Muscle of arm (tissue), 12 donors: ENCODE results near the gene CNOT11. TPM values are rescaled to one million over a fixed set of nuclear protein-coding genes. Genes with fewer than 3 reads are reported as not detected.

Source experiments
- DNase-seq: peaks from one replicate; pipeline ENCODE4 v3.0.0-alpha.2; 2013
- polyA plus RNA-seq, 12 donors: library from polyadenylated mRNA; unstranded; fragments of 120-200 nt; gene quantifications; one replicate each; pipeline ENCODE4 v1.2.1, GENCODE V29; 2013; ENCODE audit not compliant: insufficient read length in 12 of 12

The CNOT11 gene
- polyA plus RNA-seq, 12 donors = 28.6 to 55.2 (median 42.8) TPM; not detected in 1

GRCh38 chr2:101273056-101273455, 20.4 kb downstream of the CNOT11 start:
- no peak for DNase-seq

GRCh38 chr2:101274142-101274541, 21.5 kb downstream of the CNOT11 start:
- DNase-seq = no peak

- DNase-seq = no peak
Observed at GRCh38 chr2:101277111-101277510, 24.4 kb downstream of the CNOT11 start.

GRCh38 chr2:101278925-101279324, 26.2 kb downstream of the CNOT11 start:
- DNase-seq = no peak

- no peak for DNase-seq
Observed at GRCh38 chr2:101281482-101281881, 28.8 kb downstream of the CNOT11 start.

- DNase-seq = no peak
Observed at GRCh38 chr2:101282980-101283379, 30.3 kb downstream of the CNOT11 start.

- no peak for DNase-seq
Observed at GRCh38 chr2:101286684-101287083, 34.0 kb downstream of the CNOT11 start.

- no peak for DNase-seq
Observed at GRCh38 chr2:101287303-101287702, 34.6 kb downstream of the CNOT11 start.

GRCh38 chr2:101290711-101291110, 38.0 kb downstream of the CNOT11 start:
- no peak for DNase-seq

GRCh38 chr2:101291973-101292372, 39.3 kb downstream of the CNOT11 start:
- DNase-seq = no peak

- no peak for DNase-seq
Observed at GRCh38 chr2:101293544-101293943, 40.9 kb downstream of the CNOT11 start.

- DNase-seq = no peak
Observed at GRCh38 chr2:101294861-101295260, 42.2 kb downstream of the CNOT11 start.

- DNase-seq = no peak
Observed at GRCh38 chr2:101295895-101296294, 43.2 kb downstream of the CNOT11 start.

GRCh38 chr2:101296371-101296770, 43.7 kb downstream of the CNOT11 start:
- DNase-seq = no peak

- DNase-seq = no peak
Observed at GRCh38 chr2:101297383-101297782, 44.7 kb downstream of the CNOT11 start.

GRCh38 chr2:101299604-101300003, 46.9 kb downstream of the CNOT11 start:
- DNase-seq = no peak

- no peak for DNase-seq
Observed at GRCh38 chr2:101300164-101300563, 47.5 kb downstream of the CNOT11 start.

GRCh38 chr2:101300836-101301235, 48.1 kb downstream of the CNOT11 start:
- DNase-seq = no peak

- no peak for DNase-seq
Observed at GRCh38 chr2:101302016-101302415, 49.3 kb downstream of the CNOT11 start.

GRCh38 chr2:101303688-101304087, 51.0 kb downstream of the CNOT11 start:
- no peak for DNase-seq

- no peak for DNase-seq
Observed at GRCh38 chr2:101305035-101305434, 52.3 kb downstream of the CNOT11 start.

GRCh38 chr2:101305492-101306078, 52.9 kb downstream of the CNOT11 start:
- no peak for DNase-seq

GRCh38 chr2:101306410-101306809, 53.7 kb downstream of the CNOT11 start:
- DNase-seq = no peak

GRCh38 chr2:101307503-101307902, 54.8 kb downstream of the CNOT11 start:
- DNase-seq = no peak
